Ramos (cell line): ENCODE measurements around the gene FXN.

Source experiments
- in situ Hi-C: fragments of 300-500 bp; cut with MboI; formaldehyde crosslinking; loops from one replicate; pipeline ENCODE4 v1.14.3; 2022; ENCODE audit warnings: low sequenced_read_pairs; ENCODE audit not compliant: unreplicated experiment

FXN gene

DNA sequence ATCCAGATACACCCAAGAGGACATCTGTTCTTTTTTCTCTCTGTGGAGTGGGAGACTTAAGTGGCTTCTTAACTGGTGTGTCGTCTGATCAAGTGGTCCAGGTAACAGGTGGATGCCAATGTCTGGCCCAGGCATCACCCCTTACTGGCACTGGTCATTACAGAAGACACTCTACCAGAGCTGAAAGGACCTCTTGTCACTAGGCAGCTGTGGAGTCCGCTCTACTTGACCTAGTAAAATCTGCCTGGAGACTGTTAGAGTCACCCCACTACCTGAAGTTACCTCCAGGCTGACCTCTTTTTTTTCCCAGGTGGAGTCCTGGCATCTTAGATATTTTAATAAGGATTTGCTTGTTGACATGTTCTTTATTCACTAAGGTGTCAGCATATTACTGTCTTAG is 22.5 kb downstream of the FXN start:
- in situ Hi-C loops: loop anchor here (10.0 to 25.0 kb wide), 4 partner anchors 137 to 854 kb away; no protein-coding TSS in a partner anchor

DNA sequence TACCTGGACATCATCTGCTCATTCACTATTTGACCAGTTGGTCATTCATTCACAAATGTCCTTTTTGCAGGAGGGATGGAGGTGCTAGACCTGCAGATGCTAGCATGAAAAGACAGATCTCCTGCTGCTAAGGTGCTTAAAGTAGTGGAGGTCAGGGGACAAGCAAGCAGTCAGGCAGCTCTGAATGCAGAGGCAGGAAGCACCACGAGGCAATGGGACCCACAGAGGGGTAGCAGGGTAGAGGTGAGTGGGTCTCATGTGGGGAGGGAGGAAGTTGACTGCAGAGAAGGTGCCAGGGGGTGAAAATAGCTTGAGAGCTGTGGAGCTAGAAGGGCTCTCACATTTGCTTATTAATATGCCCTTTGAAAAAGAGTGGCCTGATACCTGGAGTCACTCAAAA is 25.2 kb downstream of the FXN start:
- in situ Hi-C loops: loop anchor here (25.0 kb wide), 3 partner anchors 327 to 852 kb away; no protein-coding TSS in a partner anchor

DNA sequence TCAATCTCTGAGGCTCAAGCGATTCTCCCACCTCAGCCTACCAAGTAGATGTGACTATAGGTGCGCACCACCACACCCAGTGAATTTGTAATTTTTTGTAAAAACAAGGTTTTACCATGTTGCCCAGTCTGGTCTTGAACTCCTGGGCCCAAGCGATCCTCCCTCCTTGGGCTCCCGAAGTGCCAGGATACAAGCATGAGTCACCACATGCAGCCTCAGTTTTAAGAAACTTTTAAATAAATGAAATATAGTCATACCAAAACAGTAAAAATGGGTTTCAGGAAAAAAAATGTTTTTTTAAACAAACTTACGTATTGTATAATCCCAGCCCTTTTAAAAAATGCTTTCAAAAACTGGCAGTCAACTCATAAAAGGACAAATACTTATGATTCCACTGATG is 26.6 kb downstream of the FXN start:
- in situ Hi-C loops: loop anchor here (25.0 kb wide), 3 partner anchors 325 to 850 kb away; no protein-coding TSS in a partner anchor

DNA sequence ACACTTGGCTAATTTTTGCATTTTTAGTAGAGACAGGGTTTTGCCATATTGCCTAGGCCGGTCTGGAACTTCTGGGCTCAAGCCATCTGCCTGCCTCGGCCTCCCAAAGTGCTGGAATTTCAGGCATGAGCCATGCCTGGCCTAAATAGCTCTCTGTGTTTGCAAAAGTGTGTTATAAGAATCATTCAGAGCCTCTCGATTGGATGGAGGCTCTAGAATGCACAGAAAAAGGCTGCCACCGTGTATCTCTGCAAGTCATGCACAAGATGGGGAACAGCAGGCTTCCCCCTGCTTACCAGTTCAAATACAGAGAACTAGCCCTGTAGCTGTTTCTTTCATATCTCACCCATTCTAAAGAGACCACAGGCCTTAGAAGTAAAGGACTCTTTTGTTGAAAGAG is 28.3 kb downstream of the FXN start:
- in situ Hi-C loops: loop anchor here (25.0 kb wide), 3 partner anchors 323 to 848 kb away; no protein-coding TSS in a partner anchor

DNA sequence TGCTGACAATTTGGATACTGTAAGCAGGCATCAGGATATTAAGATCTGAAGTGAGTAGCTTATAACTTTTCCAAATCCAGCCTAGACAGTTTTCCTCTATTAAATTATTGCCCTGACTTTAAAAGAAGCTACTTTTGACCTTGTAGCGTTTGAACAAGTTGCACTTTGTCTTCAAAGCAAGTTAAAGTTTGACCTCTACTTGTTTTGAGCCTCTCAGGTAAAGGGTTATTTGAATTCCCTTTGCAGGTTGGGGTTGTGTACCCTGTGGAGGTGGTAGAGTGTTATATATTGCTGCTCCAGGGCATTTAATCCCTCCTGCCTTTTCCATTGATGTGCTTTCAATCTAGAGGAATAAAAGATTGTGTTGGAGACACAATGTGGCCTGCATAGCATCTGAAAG is 30.1 kb downstream of the FXN start:
- in situ Hi-C loops: loop anchor here (25.0 kb wide), 3 partner anchors 322 to 847 kb away; no protein-coding TSS in a partner anchor

DNA sequence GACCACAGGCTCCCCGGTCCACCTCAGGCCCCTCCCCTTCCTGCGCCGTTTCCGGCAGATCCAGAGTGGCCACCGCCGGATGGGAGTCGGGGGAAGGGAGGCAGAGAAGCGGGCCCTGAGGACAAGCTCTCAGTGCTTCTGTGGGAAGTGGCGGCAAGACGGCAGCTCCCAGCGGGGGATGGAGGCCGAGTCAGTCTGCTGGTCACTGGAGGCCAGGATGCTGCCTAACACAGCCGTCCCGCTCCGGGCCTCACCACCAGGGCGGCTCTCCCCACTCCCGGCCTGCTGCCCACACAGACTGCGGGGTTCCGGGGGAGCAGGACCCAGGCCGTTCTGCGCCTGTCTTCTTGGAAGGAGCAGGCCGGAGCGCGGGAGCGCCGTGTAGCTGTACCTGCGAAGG is 31.4 kb downstream of the FXN start:
- in situ Hi-C loops: loop anchor here (25.0 kb wide), 3 partner anchors 320 to 845 kb away; no protein-coding TSS in a partner anchor

DNA sequence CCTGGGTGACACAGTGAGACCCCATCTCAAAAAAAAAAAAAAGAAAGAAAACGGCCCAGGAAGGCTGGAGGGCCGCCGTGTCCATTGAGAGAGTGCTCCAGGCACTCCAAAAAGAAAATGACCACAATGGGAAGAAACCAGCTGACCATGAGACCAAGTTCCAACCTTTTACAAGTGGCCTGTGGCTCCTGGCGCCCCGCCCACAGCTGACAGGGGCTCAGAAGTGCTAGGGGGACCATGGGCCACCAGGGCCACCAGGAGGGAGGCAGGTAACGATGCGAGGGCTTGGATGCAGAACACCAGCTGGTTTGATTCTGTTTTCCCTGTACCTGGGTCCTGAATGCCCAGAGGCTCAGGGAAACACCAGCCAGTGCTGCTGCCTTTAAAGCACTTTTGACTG is 34.6 kb downstream of the FXN start:
- in situ Hi-C loops: loop anchor here (25.0 kb wide), 3 partner anchors 317 to 842 kb away; no protein-coding TSS in a partner anchor

DNA sequence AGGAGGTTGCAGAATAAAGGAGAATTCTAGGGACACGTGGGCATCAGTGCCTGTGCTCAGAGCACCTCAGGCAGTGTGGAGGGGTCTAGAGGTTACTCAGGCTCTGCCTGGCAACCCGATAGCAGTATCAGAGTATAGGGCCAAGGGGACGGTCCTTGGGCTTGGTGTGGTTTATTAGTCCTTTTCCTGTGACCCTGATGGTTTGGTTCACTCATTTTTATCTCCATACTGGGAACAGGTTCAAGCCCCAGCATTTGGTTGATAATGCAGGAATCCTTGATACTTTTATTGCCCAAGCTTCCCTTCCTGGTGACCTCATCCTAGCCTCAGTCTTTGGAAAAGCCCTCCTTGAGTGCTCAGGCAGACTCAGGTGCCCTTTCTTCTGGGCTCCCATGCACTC is 35.5 kb downstream of the FXN start:
- in situ Hi-C loops: loop anchor here (25.0 kb wide), 3 partner anchors 316 to 841 kb away; no protein-coding TSS in a partner anchor

DNA sequence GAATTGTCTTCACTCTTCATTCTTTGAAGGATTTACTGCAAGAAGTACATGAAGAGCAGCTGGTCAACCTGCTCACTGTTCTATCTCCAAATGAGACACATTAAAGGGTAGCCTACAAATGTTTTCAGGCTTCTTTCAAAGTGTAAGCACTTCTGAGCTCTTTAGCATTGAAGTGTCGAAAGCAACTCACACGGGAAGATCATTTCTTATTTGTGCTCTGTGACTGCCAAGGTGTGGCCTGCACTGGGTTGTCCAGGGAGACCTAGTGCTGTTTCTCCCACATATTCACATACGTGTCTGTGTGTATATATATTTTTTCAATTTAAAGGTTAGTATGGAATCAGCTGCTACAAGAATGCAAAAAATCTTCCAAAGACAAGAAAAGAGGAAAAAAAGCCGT is 37.6 kb downstream of the FXN start:
- in situ Hi-C loops: loop anchor here (25.0 kb wide), 3 partner anchors 314 to 839 kb away; no protein-coding TSS in a partner anchor

DNA sequence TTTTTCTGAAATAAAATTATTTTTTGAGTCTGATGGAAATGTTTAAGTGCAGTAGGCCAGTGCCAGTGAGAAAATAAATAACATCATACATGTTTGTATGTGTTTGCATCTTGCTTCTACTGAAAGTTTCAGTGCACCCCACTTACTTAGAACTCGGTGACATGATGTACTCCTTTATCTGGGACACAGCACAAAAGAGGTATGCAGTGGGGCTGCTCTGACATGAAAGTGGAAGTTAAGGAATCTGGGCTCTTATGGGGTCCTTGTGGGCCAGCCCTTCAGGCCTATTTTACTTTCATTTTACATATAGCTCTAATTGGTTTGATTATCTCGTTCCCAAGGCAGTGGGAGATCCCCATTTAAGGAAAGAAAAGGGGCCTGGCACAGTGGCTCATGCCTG is 39.2 kb downstream of the FXN start:
- in situ Hi-C loops: loop anchor here (25.0 kb wide), 3 partner anchors 312 to 838 kb away; no protein-coding TSS in a partner anchor

DNA sequence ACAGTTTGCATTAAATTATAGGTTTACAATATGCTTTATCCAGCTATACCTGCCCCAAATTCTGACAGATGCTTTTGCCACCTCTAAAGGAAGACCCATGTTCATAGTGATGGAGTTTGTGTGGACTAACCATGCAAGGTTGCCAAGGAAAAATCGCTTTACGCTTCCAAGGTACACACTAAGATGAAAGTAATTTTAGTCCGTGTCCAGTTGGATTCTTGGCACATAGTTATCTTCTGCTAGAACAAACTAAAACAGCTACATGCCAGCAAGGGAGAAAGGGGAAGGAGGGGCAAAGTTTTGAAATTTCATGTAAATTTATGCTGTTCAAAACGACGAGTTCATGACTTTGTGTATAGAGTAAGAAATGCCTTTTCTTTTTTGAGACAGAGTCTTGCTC is 41.0 kb downstream of the FXN start:
- in situ Hi-C loops: no loop called here

DNA sequence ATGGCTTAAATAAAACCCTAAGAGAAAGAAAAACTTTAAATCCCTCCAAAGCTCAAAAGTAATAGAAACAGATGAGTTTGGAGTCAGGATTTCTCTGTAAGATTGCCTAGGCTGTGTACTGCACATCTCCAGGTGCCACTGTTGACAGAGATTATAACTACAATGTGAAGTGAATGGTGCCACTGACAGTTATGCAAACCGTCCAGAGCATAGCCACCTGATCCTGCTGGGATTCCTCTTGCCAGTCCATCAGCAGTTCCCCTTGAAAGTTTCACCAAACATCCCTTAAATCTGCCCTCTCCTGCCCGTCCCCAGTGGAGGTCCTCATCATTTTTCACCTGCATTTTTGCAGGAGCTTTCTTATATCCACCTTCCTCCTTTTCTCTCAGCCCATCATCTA is 42.5 kb downstream of the FXN start:
- in situ Hi-C loops: no loop called here

DNA sequence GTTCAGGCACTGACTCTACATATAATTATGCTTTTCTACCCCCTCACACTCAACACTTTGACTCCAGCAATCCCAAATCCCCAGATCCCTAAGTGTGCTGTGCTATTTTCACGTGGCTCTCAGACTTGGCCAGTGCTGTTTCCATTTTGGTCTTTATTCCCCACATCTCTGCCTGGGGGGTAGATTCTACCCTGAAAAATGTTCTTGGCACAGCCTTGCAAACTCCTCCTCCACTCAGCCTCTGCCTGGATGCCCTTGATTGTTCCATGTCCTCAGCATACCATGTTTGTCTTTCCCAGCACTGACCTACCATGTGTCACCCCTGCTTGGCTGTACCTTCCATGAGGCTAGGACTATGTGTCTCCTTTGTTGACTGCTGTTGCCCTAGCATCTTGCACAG is 43.0 kb downstream of the FXN start:
- in situ Hi-C loops: no loop called here

DNA sequence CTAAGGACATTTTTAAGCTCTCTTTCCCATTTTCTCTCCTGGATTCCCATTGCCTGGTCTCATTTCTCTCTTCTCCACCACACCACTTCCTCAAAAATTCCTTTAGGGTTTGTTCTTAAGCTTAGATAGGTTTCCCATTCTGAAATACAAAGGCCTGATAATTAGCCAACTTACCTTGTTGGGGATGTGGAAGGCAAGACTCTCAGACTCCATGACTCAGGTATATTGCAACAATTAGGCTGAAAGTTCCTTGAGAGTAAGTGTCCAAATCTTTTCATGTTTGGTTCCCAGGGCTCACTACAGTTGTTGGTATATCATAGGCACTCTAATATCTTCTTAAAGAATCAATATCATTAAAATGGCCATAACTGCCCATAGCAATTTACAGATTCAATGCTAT is 43.6 kb downstream of the FXN start:
- in situ Hi-C loops: no loop called here

DNA sequence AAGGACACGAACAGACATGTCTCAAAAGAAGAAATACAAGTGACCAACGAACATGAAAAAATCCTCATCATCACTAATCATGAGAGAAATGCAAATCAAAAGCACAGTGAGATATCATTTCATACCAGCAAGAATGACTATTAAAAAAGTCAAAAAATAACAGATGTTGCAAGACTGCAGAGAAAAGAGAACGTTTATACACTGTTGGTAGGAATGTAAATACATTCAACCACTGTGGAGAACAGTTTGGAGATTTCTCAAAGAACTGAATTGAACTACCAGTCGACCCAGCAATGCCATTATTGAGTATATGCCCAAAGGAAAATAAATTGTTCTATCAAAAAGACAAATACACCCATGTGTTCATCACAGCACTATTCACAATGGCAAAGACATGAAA is 45.7 kb downstream of the FXN start:
- in situ Hi-C loops: no loop called here

DNA sequence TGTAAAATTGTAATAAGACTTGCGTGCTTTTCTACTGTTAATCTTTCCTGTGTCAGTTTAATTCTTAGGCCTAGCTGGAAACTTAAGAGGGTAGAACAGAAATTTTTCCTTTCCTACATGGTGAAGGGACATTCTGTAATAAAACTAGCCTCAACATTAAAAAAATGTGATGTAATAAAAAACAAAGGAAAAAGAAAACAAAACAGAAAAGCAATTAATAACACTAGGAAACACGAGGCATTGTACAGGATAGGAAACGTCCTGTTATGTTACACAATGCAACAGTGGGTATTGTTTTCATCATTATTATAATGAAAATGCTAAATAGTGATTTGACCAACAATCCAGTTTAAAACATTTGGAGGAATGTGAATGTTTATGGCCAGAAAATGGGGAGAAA is 47.8 kb downstream of the FXN start:
- in situ Hi-C loops: no loop called here

DNA sequence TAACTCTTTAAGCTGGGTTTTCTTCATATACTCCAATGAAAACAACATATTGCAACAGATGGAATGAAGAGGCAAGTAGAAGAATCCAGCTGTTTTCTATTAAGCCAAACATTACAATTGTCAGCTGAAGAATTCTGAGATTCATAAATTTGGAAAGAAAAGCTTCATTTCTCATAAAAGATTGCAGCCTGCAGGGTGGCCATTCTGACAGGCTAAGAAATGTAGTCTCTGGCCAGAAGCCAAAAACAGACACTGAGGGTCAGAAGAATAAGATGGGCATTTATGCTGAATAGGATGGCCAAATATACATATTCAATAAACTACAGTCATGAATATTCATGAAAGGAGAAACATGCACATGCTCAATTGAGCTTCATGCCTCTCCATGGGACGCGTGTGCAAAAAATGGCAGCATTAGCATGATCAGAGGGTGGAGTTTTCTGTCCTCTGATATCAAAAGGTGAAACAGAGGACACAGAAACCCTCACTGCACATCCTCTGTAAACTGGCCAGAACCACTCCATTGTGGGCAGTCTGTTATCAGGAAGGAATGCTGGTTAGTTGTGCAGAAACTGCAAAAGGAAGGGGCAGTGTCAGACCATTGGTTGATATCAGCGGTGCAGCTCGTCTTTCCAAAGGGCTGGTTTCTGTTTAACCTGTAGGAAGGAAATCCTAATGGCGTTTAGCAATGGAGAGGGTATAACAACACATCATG is 50.2 kb downstream of the FXN start:
- in situ Hi-C loops: no loop called here

DNA sequence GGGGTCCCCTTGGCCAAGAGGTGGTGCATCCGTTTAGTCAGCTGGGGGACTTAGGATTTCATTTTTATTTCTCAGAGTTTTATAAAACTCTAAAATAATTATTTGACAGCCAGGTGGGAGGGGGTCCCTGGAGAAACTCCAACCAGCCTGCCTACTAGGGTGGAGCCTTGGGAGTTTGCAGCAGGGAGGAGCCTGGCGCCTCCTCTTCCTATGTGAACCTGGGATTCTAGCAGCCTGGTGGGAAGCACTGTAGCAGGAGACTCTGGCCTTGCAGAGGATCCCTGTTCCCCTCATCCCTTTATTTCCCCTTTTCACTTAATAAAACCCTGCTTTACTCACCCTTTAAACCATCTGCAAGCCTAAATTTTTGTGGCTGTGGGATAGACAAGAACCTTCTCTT is 50.8 kb downstream of the FXN start:
- in situ Hi-C loops: no loop called here

DNA sequence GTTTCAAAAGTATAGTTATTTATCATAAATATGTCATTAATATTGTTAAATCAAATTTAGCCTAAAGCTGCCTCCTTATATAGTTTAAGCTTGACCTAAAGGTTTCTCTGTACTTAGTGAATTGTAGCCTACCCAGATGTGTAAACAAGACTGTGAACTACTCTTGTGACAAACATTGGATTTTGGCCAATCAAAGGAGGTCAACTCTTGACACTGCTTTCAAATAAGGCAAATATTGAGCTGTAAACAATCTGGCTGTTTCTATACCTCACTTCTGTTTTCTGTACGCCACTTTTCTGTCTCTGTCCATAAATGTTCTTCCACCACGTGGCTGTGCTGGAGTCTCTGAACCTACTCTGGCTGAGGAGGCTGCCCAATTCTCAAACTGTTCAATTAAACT is 51.2 kb downstream of the FXN start:
- in situ Hi-C loops: no loop called here

DNA sequence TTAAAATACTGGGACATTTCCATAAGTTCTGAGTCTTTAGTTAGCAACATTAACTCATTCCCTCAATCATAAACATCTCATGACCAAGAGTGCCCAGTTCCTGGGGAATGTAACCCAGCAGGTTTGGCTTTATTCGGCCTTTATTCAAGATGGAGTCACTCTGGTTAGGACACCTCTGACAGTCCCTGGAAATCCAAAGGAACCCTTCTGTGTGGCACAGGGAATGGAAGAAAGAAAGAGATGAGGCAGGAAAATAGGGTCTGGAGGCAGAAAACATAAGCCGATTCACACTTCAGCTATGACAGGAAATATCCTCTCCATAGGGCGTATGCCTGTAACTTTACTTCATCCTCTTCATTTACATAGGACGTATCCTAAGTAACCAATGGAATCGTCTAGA is 53.5 kb downstream of the FXN start:
- in situ Hi-C loops: no loop called here

DNA sequence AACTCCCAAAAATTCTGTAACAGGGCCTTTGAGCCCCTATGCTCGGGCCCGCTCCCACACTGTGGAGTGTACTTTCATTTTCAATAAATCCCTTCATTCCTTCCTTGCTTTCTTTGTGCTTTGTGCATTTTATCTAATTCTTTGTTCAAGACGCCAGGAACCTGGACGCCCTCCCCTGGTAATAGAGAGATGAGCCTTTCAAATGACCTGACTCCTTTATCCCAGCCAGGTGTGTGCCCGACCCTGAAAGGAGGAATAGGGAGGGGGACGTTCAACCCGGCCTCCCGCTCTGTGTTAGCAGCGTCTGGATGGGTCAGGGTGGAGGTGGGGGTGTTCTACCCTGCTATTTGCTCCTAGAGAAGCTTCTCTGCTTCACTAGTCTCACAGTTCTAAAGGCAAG is 53.9 kb downstream of the FXN start:
- in situ Hi-C loops: no loop called here
